C4-2B (cell line): ENCODE data around the gene CCDC39.

Experiments used
- CTCF ChIP-seq: fragments of 450-650 bp; conservative IDR thresholded peaks from 2 replicates; pipeline ENCODE4 v1.5.1; 2017; ENCODE audit warnings: mild to moderate bottlenecking
- ZFX ChIP-seq: fragments of 450-650 bp; IDR thresholded peaks from 2 replicates; pipeline ENCODE4 v1.6.1; 2017

- no peak for TF ChIP-seq CTCF
- no peak for TF ChIP-seq ZFX
Measured at GRCh38 chr3:180705619-180706018, 26.3 kb upstream of the CCDC39 start.
